ENCODE data around the gene PCNA.

GRCh38 chr20:5065879-5066383 lies 53.8 kb downstream of the PCNA start:
- TF ChIP-seq CTCF (IDR thresholded peaks at IDR 0.05), result no peak
- TF ChIP-seq POLR2A (IDR thresholded peaks at IDR 0.05), result no peak

All from lower leg skin (tissue), 3 donors.